IMR-90 (cell line): ENCODE measurements around the gene ACTN1. TPM values are rescaled to one million over a fixed set of nuclear protein-coding genes. Genes with fewer than 3 reads are reported as not detected.
"Not testable (repeated sequence)": the region's sequence is repeated elsewhere in the genome, so short reads cannot be mapped to it uniquely, and the experiment has no call there.

Source experiments
- ATAC-seq: fragments of 200-7000 bp; cut with Tn5 transposase; 2 replicates; pipeline ENCODE4 v1.9.1; 2020; ENCODE audit warnings: low read depth, mild to moderate bottlenecking, moderate library complexity
- BruUV-seq: library from RNA; stranded (reverse); fragments of 400-500 nt; replicated peaks from 2 replicates; lab custom pipeline; 2021; lab: Mats Ljungman, UMichigan
- CTCF ChIA-PET: fragments of 300-600 bp; formaldehyde crosslinking; extraction: SDS; loops from one replicate; lab custom pipeline; 2021; ENCODE audit warnings: antibody characterized with exemption; lab: Yijun Ruan, JAX
- POLR2A ChIA-PET: fragments of 300-600 bp; sonication (Branson Sonifier 250); formaldehyde crosslinking; loops from one replicate; lab custom pipeline; 2022; ENCODE audit warnings: antibody characterized with exemption; ENCODE audit not compliant: unreplicated experiment; lab: Charles Lee
- DNase-seq: peaks from one replicate; pipeline ENCODE4 v3.0.0; 2013
- H2AFZ ChIP-seq: replicated peaks from 2 replicates; pipeline ENCODE3; 2013; ENCODE audit warnings: low read length, mild to moderate bottlenecking; ENCODE audit not compliant: poor library complexity
- H2AK5ac ChIP-seq: 2 replicates; pipeline ENCODE4 v1.6.1; 2013; ENCODE audit warnings: low read depth, low read length, inconsistent platforms
- H2AK9ac ChIP-seq: replicated peaks from 2 replicates; pipeline ENCODE3; 2013; ENCODE audit warnings: mild to moderate bottlenecking, low read depth, low read length, moderate library complexity; ENCODE audit not compliant: poor library complexity
- H2BK120ac ChIP-seq: 2 replicates; pipeline ENCODE4 v1.6.1; 2013; ENCODE audit warnings: low read depth, low read length, inconsistent platforms
- H2BK15ac ChIP-seq: 3 replicates; pipeline ENCODE4 v1.6.1; 2013; ENCODE audit warnings: low read depth, low read length, inconsistent platforms
- H2BK20ac ChIP-seq: 2 replicates; pipeline ENCODE4 v1.6.1; 2013; ENCODE audit warnings: low read depth, mild to moderate bottlenecking, inconsistent platforms, low read length, moderate library complexity
- H2BK5ac ChIP-seq: 2 replicates; pipeline ENCODE4 v1.6.1; 2013; ENCODE audit warnings: mild to moderate bottlenecking, low read depth, low read length, inconsistent platforms; ENCODE audit not compliant: poor library complexity, severe bottlenecking
- H3K14ac ChIP-seq: replicated peaks from 2 replicates; pipeline ENCODE4 v1.6.1; 2013; ENCODE audit warnings: low read depth, low read length, inconsistent platforms
- H3K18ac ChIP-seq: 2 replicates; pipeline ENCODE4 v1.6.1; 2013; ENCODE audit warnings: low read depth, low read length, control low read depth
- H3K23ac ChIP-seq: 2 replicates; pipeline ENCODE4 v1.6.1; 2013; ENCODE audit warnings: low read depth, low read length, inconsistent platforms
- H3K27ac ChIP-seq: 2 replicates; pipeline ENCODE4 v1.5.1; 2013; ENCODE audit warnings: mild to moderate bottlenecking, control low read depth, low read length; ENCODE audit not compliant: insufficient read depth
- H3K27me3 ChIP-seq: 2 replicates; pipeline ENCODE4 v1.6.1; 2013; ENCODE audit warnings: low read length; ENCODE audit not compliant: control insufficient read depth, insufficient read depth
- H3K36me3 ChIP-seq: 2 replicates; pipeline ENCODE4 v1.6.1; 2013; ENCODE audit warnings: low read length, mixed read lengths; ENCODE audit not compliant: control insufficient read depth, insufficient read depth
- H3K4ac ChIP-seq: 2 replicates; pipeline ENCODE4 v1.6.1; 2013; ENCODE audit warnings: low read depth, low read length, inconsistent platforms
- H3K4me1 ChIP-seq: 2 replicates; pipeline ENCODE4 v1.6.1; 2013; ENCODE audit warnings: low read length, mixed read lengths; ENCODE audit not compliant: control insufficient read depth, insufficient read depth
- H3K4me2 ChIP-seq: 2 replicates; pipeline ENCODE4 v1.6.1; 2013; ENCODE audit warnings: low read depth, mild to moderate bottlenecking, control low read depth, low read length, moderate library complexity
- H3K4me3 ChIP-seq: 2 replicates; pipeline ENCODE4 v1.5.1; 2013; ENCODE audit warnings: low read depth, mild to moderate bottlenecking, control low read depth, low read length, moderate library complexity; ENCODE audit not compliant: insufficient read depth
- H3K56ac ChIP-seq: 2 replicates; pipeline ENCODE4 v1.6.1; 2013; ENCODE audit warnings: low read length, inconsistent platforms; ENCODE audit not compliant: insufficient read depth; ENCODE audit errors: extremely low read depth
- H3K79me1 ChIP-seq, 2 experiments: 2 replicates each; pipeline ENCODE4 v1.6.1; 2013; ENCODE audit warnings: low read length in 2 of 2, inconsistent platforms in 1 of 2, low read depth in 1 of 2
- H3K9ac ChIP-seq: 2 replicates; pipeline ENCODE4 v1.6.1; 2013; ENCODE audit warnings: low read depth, low read length, control low read depth
- H3K9me1 ChIP-seq: 2 replicates; pipeline ENCODE4 v1.6.1; 2013; ENCODE audit warnings: low read length, inconsistent platforms; ENCODE audit not compliant: insufficient read depth
- H3K9me3 ChIP-seq: 2 replicates; pipeline ENCODE4 v1.6.1; 2013; ENCODE audit warnings: low read length; ENCODE audit not compliant: control insufficient read depth, insufficient read depth
- H4K20me1 ChIP-seq: 2 replicates; pipeline ENCODE4 v1.6.1; 2013; ENCODE audit warnings: low read length, inconsistent platforms; ENCODE audit not compliant: insufficient read depth
- H4K5ac ChIP-seq: 2 replicates; pipeline ENCODE4 v1.6.1; 2013; ENCODE audit warnings: mild to moderate bottlenecking, low read depth, low read length, control low read depth
- H4K8ac ChIP-seq, 2 experiments: 2 replicates each; pipeline ENCODE4 v1.6.1; 2013; ENCODE audit warnings: low read depth in 2 of 2, low read length in 2 of 2, control low read depth in 1 of 2, inconsistent platforms in 1 of 2
- H4K91ac ChIP-seq: 2 replicates; pipeline ENCODE4 v1.6.1; 2013; ENCODE audit warnings: low read depth, low read length, inconsistent platforms; ENCODE audit not compliant: insufficient read depth
- WGBS, 2 experiments: methylation state at CpG; one replicate each; pipeline versions ENCODE4 v1.1.5 to v1.1.7; 2013; ENCODE audit warnings: missing lambda C conversion rate in 2 of 2; ENCODE audit not compliant: insufficient read length in 1 of 2; ENCODE audit errors: extremely low coverage in 2 of 2; 5-methylcytosine and 5-hydroxymethylcytosine counted together
- dilution Hi-C: fragments of 300-500 bp; cut with HindIII; formaldehyde crosslinking; loops from one replicate; pipeline ENCODE4 v1.14.3; 2018; ENCODE audit warnings: low sequenced_read_pairs; ENCODE audit not compliant: unreplicated experiment
- in situ Hi-C: fragments of 300-500 bp; cut with MboI; formaldehyde crosslinking; loops from 3 replicates; pipeline ENCODE4 v1.14.3; 2019; ENCODE audit warnings: low sequenced_read_pairs, inconsistent platforms, mixed read lengths
- intact Hi-C: fragments of 100-400 bp; cut with micrococcal nuclease; formaldehyde crosslinking; loops from 2 replicates; pipeline ENCODE4 v1.10.0; 2022
- polyA plus RNA-seq, 3 experiments: library from polyadenylated mRNA; depleted of rRNA; stranded (reverse); fragments of >200 nt; gene quantifications; 2 replicates each; pipeline ENCODE4 v1.2.3, GENCODE V29; 2012; ENCODE audit warnings: low replicate concordance in 1 of 3
- total RNA-seq: library from RNA; depleted of rRNA; stranded (reverse); fragments of >200 nt; gene quantifications from 2 replicates; pipeline ENCODE4 v1.2.3, GENCODE V29; 2012

ACTN1 gene
- total and polyA plus RNA-seq, 2 of the 4 experiments (the other 2 are of a cell fraction), result 684 to 766 TPM

DNA sequence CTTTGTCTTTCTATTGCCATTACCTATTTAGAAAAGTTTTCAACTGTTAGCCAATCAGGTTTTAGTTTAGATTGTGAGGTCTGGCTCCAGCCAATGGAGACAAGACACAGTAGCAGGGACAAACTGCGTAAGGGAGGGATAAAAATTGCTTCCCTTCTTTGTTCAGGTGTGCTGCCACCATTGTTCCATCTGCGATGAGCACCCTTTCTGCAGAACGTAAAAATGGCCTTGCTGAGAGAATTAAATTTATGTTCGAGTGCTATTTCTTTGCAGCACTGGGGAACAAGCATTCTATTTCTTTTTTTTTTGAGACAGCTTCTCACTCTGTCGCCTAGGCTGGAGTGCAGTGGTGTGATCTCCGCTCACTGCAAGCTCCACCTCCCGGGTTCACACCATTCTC, 126.6 kb downstream of the ACTN1 start:
- 86% methylated on average over 1 of the region's 7 CpGs; no CpG with 5 or more reads in 1 of the 2 experiments for WGBS, 2 experiments
- H3K27me3 ChIP-seq, H2BK20ac ChIP-seq, H3K27ac ChIP-seq, H2AK5ac ChIP-seq, H2BK120ac ChIP-seq, CTCF ChIA-PET, H3K36me3 ChIP-seq, POLR2A ChIA-PET, H3K56ac ChIP-seq, BruUV-seq, in situ Hi-C loops, H3K4me1 ChIP-seq, H2AFZ ChIP-seq, H3K23ac ChIP-seq, H4K20me1 ChIP-seq, H3K9me1 ChIP-seq, H3K14ac ChIP-seq, H3K9me3 ChIP-seq, dilution Hi-C loops, H4K5ac ChIP-seq, H4K91ac ChIP-seq, H2BK5ac ChIP-seq, H2BK15ac ChIP-seq, H3K9ac ChIP-seq, DNase-seq, ATAC-seq, H3K18ac ChIP-seq, H3K4ac ChIP-seq, H2AK9ac ChIP-seq, H4K8ac ChIP-seq, H3K4me2 ChIP-seq, H3K79me1 ChIP-seq, intact Hi-C loops, H3K4me3 ChIP-seq: not testable (repeated sequence)
